Prostate gland (tissue), 2 donors: ENCODE measurements around the gene GAB1.

Experiments
- POLR2A ChIP-seq: fragments of 450-650 bp; IDR thresholded peaks from one replicate; pipeline ENCODE4 v1.6.1; 2016; ENCODE audit warnings: antibody characterized with exemption, mild to moderate bottlenecking
- POLR2AphosphoS5 ChIP-seq: sonication (generic); formaldehyde crosslinking; IDR thresholded peaks from one replicate; pipeline ENCODE4 v1.6.1; 2017; ENCODE audit warnings: antibody characterized with exemption
- TF ChIP-seq, protein P1 (sequence below), 4 experiments: fragments of 200-600 bp in 2 of 4; fragments of 450-650 bp in 2 of 4; sonication (generic) in 2 of 4; IDR thresholded peaks; 1 replicate in 3 of 4; 2 replicates in 1 of 4; pipeline ENCODE4 v1.5.1; 2016 to 2019; ENCODE audit warnings: antibody characterized with exemption in 4 of 4, mild to moderate bottlenecking in 2 of 4, moderate library complexity in 2 of 4

DNA sequence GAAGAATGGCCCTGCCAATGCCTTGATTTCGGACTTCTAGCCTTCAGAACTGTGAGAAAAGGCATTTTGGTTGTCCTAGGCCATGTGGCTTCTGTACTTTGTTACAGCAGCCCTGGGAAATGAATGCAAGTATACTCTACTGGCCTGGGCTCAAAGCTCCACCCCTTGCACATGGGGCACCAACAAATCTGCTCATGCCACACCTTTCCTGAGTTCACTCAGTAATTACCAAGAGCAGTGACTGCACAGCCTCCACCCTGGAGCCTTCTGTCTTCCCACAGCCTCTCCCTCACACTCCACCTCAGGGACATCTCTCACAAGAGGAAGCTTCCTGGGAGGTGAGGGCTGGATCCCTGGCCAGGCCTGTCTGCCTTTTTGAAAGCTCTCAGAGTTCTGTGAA, 29.1 kb upstream of the GAB1 start:
- TF ChIP-seq, protein P1, sequence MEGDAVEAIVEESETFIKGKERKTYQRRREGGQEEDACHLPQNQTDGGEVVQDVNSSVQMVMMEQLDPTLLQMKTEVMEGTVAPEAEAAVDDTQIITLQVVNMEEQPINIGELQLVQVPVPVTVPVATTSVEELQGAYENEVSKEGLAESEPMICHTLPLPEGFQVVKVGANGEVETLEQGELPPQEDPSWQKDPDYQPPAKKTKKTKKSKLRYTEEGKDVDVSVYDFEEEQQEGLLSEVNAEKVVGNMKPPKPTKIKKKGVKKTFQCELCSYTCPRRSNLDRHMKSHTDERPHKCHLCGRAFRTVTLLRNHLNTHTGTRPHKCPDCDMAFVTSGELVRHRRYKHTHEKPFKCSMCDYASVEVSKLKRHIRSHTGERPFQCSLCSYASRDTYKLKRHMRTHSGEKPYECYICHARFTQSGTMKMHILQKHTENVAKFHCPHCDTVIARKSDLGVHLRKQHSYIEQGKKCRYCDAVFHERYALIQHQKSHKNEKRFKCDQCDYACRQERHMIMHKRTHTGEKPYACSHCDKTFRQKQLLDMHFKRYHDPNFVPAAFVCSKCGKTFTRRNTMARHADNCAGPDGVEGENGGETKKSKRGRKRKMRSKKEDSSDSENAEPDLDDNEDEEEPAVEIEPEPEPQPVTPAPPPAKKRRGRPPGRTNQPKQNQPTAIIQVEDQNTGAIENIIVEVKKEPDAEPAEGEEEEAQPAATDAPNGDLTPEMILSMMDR (IDR thresholded peaks at IDR 0.05): no peak
- TF ChIP-seq POLR2A (no peak), POLR2AphosphoS5 (no peak)
